Stimulated activated CD8-positive, alpha-beta memory T cell treated with anti-CD3 and anti-CD28 coated beads, Interleukin-2, amount 100 ng/mL, for 48 hours (primary cell): ENCODE data around the gene EMC7.
"Not testable (repeated sequence)": the region's sequence is repeated elsewhere in the genome, so short reads cannot be mapped to it uniquely, and the experiment has no call there.

Source experiments
- DNase-seq, 2 donors: peaks; one replicate each; pipeline ENCODE4 v3.0.0-alpha.2; 2020; ENCODE audit warnings: low read depth in 2 of 2

Gene EMC7

GRCh38 chr15:34085746-34086145 lies 15.9 kb downstream of the EMC7 start:
- DNase-seq = no peak

- DNase-seq = no peak
These were observed 17.6 kb downstream of the EMC7 start for GRCh38 chr15:34084086-34084485.

DNA sequence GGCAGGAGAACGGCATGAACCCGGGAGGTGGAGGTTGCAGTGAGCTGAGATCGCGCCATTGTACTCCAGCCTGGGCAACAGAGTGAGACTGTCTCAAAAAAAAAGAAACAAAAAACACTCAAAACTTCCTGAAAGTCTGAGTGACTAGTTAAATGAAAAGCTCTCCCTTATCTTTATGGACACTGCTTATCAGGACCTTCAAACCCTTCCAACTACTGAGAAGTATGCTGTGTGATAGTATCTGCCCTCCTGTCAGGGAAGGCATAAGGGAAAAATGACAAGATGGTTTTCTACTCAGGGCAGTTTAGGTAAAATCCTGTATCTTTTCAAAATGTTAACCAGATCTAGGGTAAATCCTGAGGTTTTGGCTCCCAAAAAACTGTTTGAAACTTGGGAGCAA lies 21.8 kb downstream of the EMC7 start:
- no peak for DNase-seq

GRCh38 chr15:34078900-34079299 lies 22.8 kb downstream of the EMC7 start:
- no peak for DNase-seq

GRCh38 chr15:34076785-34077184 lies 24.9 kb downstream of the EMC7 start:
- DNase-seq = no peak

DNA sequence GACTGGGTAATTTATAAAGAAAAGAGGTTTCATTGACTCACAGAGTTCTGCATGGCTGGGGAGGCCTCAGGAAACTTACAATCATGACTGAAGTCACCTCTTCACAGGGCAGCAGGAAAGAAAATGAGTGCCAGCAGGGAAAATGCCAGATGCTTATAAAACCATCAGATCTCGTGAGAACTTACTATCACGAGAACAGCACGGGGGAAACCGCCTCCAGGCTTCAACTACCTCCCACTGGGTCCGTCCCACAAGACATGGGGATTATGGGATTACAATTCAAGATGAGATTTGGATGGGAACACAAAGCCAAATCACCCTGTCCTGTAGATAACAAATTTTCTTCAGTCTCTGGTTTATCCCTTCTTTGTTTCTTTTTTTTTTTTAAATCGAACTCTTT lies 31.7 kb downstream of the EMC7 start:
- DNase-seq = no peak

DNA sequence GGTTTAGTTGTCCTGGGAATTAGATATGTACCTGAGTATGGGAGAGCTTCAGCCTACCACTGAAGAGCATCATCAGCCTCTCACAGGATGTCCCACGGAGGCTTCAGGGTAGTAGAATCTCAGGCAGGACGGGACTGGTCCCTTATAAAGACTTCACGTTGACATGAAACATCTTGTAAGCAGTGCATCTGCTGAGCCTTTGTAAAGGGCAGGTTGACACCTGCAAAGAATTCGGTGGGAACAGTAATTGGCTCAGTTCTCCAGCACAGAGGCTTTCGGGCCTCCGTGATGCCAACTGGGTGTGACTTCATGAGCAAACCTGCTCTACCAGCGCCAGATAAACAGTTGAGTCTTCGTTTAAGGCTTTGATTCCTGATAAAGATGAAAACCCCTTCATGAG lies 35.7 kb downstream of the EMC7 start:
- no peak for DNase-seq

GRCh38 chr15:34065261-34065660 lies 36.4 kb downstream of the EMC7 start:
- DNase-seq = no peak

GRCh38 chr15:34064438-34064837 lies 37.2 kb downstream of the EMC7 start:
- no peak for DNase-seq

DNA sequence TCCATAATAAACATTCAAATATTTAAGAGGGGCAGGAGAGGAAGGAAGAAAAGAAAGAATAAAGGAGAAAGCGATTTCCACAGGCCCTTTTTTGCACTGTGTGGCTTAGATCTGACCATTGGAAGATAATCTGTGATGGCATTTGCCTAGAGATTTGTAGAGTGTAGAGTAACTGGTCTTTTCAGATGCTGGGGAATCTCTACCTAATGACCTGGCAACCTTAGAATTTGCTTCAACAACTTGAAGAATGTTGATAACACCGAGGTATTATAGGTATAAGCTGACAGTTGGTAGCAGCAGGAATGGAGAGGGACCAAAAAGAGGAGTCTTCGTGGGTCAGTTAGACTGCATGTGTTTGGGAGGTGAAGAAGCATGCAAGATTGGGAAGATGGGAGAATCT lies 41.7 kb downstream of the EMC7 start:
- no peak for DNase-seq

DNA sequence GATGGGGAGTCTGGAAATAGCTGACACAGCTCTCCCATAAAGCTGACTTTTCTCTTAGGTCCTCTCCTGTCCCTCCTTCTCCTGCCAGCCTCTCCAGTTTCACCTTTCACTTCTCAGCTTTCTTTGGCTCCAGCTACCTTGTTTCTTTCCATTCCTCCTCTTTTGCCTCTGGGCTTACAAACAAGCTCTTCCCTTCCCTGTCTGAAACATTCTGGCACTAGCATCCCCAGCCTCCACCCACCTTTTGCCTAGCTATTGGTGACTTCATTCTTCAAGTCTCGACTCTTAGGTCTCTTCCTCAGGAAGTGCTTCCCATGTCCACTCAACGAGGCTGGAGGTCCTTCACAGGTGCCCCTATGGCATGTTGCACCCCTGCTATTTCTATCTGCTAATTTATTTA lies 42.2 kb downstream of the EMC7 start:
- no peak for DNase-seq

DNA sequence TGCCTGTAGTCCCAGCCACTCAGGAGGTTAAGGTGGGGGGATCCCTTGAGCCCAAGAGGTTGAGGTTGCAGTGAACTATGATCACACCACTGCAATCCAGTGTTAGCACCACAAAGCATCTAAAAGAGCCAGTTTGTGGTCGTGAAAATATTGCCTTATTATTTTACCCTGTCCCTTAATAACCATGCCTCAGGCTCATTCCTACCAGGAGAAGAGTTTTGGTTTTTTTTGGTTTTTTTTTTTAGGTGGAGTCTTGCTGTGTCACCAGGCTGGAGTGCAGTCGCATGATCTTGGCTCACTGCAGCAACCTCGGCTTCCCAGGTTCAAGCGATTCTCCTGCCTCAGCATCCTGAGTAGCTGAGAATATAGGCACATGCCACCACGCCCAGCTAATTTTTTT lies 44.8 kb downstream of the EMC7 start:
- DNase-seq = no peak

- no peak for DNase-seq
These were observed 45.6 kb downstream of the EMC7 start for GRCh38 chr15:34055868-34056595.

DNA sequence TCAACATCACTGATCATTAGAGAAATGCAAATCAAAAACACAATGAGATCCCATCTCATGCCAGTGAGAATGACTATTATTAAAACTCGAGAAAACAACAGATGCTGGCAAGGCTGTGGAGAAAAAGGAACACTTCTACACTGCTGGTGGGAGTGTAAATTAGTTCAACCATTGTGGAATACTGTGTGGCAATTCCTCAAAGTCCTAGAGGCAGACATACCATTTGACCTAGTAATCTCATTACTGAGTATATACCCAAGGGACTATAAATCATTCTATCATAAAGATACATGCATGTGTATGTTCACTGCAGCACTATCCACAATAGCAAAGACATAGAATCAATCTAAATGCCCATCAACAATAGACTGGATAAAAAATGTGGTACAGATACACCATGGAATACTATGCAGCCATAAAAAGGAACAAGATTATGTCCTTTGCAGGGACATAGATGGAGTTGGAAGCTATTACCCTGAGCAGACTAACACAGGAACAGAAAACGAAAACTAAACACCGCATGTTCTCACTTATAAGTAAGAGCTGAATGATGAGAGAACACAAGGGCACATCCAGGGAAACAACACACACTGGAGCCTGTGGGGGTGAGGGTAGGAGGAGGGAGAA lies 47.5 kb downstream of the EMC7 start:
- no peak for DNase-seq

DNA sequence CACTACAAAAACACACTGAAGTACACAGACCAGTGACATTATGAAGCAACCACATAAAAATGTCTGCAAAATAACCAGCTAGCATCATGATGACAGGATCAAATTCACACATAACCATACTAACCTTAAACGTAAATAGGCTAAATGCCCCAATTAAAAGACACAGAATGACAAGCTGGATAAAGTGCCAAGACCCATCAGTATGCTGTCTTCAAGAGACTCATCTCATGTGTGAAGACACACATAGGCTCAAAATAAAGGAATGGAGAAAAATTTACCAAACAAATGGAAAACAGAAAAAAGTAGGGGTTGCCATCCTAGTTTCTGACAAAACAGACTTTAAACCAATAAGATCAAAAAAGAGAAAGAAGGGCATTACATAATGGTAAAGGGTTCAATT lies 51.3 kb downstream of the EMC7 start:
- not testable (repeated sequence) for DNase-seq

DNA sequence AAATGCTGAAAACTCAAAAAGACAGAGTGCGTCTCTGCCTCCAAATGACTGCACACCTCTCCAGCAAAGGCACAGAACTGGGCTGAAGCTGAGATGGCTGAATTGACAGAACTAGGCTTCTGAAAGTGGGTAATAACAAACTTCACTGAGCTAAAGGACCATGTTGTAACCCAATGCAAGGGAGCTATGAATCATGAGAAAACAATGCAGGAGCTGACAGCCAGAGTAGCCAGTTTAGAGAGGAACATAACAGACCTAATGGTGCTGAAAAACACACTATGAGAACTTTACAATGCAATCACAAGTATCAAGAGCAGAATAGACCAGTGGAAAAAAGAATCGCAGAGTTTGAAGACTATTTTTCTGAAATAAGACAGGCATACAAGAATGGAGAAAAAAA lies 52.5 kb downstream of the EMC7 start:
- DNase-seq = no peak

DNA sequence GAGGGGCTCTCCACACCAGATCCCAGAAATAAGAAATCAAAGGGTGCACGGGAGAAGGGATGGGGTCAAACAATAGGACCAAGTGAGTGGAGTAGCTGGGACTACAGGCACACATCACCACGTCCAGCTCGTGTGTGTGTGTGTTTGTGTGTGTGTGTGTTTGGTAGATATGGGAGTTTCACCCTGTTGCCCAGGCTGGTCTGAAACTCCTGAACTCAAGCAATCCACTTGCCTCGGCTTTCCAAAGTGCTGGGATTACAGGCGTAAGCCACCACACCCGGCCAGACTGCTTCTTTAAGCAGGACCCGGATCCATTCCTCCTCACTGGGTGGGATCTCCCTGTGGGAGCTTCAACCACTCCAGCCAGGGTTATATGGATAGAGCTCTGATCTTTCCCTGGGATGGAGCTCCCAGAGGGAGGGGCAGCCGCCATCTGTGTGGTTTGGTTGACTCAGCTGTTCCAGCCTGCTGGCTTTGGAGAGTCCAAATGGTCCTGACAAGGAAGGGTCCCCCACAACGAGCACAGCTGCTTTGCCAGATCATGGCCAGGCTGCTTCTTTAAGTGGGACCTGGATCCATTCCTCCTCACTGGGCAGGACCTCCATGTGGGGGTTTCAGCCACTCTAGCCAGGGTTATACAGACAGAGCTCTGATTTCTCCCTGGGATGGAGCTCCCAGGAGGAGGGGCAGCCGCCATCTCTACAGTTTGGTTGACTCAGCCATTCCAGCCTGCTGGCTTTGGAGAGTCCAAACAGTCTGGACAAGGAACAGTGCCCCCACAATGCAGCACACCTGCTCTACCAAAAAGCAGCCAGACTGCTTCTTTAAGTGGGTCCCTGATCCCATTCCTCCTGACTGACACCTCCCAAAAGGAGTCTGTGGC lies 53.5 kb downstream of the EMC7 start:
- DNase-seq = no peak

DNA sequence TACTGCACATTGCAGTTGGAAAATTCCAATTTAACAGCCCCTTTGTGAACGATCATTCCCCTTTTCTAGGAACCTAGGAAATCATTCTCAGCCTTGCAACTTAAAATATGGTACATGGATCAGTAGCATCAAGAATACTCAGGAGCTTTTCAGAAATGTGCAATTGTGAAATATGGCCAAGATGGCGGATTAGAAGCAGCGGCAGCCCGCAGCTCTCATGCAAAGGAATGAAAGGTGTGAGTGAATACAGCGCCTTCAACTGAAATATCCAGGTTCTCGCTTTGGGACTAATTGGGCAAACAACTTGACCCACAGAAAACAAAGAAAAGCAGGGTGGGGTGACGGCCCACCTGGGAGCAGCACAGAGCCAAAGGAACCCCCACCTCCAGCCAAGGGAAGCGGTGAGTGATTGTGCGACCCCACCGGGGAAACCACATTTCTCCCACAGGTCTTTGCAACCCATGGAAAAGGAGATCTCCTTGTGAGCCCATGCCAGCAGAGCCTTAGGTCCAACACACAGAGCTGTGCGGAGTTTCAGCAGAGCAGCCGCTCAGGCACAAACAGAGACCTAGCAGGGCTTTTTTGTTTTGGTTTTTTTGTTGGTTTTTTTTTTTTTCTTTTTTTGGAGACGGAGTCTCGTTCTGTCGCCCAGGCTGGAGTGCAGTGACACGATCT lies 55.1 kb downstream of the EMC7 start:
- no peak for DNase-seq

DNA sequence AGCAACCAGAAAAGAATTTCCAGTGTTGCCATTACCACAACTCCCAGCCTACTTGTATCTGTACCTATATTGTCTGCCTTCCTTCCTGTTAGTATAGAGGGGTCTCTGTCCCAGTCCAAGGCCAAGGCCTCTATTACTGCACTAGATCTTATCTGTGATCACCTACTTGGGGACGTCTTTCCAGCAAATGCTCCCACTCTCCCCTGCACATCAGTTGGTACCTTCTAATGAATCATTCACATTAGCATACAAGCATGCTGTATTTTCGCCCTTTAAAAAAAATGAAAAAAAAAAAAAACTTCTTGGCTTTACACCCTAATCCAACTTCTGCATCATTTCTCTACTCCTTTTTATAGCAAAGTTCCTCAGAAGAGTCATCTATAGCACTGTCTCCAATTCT lies 57.8 kb downstream of the EMC7 start:
- DNase-seq = no peak

DNA sequence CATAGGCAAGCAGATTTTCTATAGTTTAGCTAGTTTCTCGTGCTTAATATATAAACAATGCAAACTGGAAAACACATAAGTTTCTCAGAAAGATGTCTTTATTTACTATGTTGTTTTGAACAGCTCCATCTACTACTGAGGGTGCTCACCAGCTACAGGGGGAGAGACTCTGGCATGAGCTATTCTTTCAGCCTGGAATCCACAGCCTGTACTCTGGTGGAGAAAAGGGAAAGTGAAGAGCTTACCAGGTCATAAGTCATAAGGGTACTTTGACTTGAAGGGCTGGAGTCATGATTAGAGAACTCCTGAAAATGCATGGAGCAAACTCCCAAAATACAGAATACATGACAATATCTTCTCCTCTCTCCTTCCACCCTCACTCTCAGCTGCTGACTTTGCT lies 58.3 kb downstream of the EMC7 start:
- no peak for DNase-seq

DNA sequence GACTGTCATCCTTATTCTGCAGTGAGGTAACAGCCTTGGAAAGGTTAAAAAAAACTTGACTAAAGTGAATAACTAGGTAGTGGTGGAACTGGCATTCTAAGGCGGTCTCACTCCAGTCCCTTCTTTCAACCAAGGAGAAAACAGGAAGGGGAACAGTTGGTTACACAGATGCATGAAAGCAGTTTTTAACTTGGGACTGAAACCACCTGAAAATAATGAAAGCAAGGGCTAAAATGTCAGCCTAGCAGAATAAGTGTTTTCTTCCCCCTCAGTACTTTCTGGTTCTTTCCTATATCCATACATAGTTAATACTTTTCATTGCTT lies 61.9 kb downstream of the EMC7 start:
- no peak for DNase-seq
